Transverse colon (tissue), 4 donors: ENCODE results near the gene LIMCH1.

Experiments used
- EP300 ChIP-seq: sonication (generic); formaldehyde crosslinking; IDR thresholded peaks from one replicate; pipeline ENCODE4 v1.6.1; 2017; ENCODE audit warnings: antibody characterized with exemption, low read depth
- POLR2AphosphoS5 ChIP-seq, 3 donors: sonication (generic); formaldehyde crosslinking; IDR thresholded peaks; one replicate each; pipeline ENCODE4 v1.6.1; 2016; ENCODE audit warnings: antibody characterized with exemption in 3 of 3
- TF ChIP-seq, protein P1 (sequence below), 5 experiments: fragments of 200-600 bp in 3 of 5; fragments of 450-650 bp in 2 of 5; sonication (generic) in 3 of 5; IDR thresholded peaks; 1 replicate in 2 of 5; 2 replicates in 3 of 5; pipeline ENCODE4 v1.5.1; 2016 to 2017; ENCODE audit warnings: antibody characterized with exemption in 5 of 5, inconsistent platforms in 3 of 5, mild to moderate bottlenecking in 2 of 5, moderate library complexity in 1 of 5

DNA sequence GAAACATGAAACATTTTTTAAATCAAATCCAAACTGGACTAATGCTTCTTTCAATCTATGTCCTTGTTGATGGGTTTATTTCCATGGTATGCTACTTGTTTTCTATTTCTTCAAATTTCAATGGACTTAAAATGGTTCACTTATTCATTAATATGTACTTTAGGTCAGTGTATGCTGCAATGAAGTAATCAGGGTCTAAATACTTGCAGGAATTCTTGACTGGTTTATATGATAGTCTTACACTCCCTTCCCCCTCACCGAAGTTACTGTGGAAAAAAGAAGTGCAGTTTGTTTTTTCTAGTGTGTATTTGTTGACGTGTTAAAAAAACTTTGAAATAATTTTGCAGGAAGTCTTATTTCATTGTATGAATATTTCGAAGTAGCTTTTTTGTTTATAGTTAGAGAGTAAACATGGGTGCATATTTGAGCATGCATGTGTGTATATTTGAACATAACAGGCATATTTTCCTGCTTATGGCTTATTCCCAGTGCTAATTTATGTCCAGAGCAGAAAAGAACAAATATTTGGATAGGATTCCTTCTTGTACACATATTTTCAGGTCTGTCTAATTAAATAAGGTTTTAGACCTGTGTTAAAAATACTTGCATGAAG is 65.0 kb downstream of the LIMCH1 start:
- TF ChIP-seq, protein P1, sequence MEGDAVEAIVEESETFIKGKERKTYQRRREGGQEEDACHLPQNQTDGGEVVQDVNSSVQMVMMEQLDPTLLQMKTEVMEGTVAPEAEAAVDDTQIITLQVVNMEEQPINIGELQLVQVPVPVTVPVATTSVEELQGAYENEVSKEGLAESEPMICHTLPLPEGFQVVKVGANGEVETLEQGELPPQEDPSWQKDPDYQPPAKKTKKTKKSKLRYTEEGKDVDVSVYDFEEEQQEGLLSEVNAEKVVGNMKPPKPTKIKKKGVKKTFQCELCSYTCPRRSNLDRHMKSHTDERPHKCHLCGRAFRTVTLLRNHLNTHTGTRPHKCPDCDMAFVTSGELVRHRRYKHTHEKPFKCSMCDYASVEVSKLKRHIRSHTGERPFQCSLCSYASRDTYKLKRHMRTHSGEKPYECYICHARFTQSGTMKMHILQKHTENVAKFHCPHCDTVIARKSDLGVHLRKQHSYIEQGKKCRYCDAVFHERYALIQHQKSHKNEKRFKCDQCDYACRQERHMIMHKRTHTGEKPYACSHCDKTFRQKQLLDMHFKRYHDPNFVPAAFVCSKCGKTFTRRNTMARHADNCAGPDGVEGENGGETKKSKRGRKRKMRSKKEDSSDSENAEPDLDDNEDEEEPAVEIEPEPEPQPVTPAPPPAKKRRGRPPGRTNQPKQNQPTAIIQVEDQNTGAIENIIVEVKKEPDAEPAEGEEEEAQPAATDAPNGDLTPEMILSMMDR (IDR thresholded peaks at IDR 0.05): no peak
- TF ChIP-seq POLR2AphosphoS5 (IDR thresholded peaks at IDR 0.05) (no peak), EP300 (no peak)
